HuH-7.5 (cell line): ENCODE measurements around the gene DPP7.
A peak's percentile ranks its signal among the peaks of the same experiment; 100 is the strongest.
"Not testable (repeated sequence)": the region's sequence is repeated elsewhere in the genome, so short reads cannot be mapped to it uniquely, and the experiment has no call there.

ENCODE experiments used
- DNase-seq: peaks from one replicate; pipeline ENCODE4 v3.0.0; 2011; ENCODE audit warnings: low spot score

Gene DPP7

GRCh38 chr9:137069508-137070091 is 44.9 kb downstream of the DPP7 start:
- DNase-seq = no peak

- no peak for DNase-seq
Observed at GRCh38 chr9:137068539-137069507, 45.7 kb downstream of the DPP7 start.

GRCh38 chr9:137067860-137068538 is 46.5 kb downstream of the DPP7 start:
- DNase-seq = peak; percentile 91

GRCh38 chr9:137066096-137066861 is 48.3 kb downstream of the DPP7 start:
- DNase-seq = no peak

- no peak for DNase-seq
Observed at GRCh38 chr9:137065336-137065967, 49.1 kb downstream of the DPP7 start.

- no peak for DNase-seq
Observed at GRCh38 chr9:137064880-137065164, 49.7 kb downstream of the DPP7 start.

GRCh38 chr9:137064027-137064879 is 50.3 kb downstream of the DPP7 start:
- peak; percentile 79 for DNase-seq

- no peak for DNase-seq
Observed at GRCh38 chr9:137063311-137064026, 51.1 kb downstream of the DPP7 start.

- DNase-seq = not testable (repeated sequence)
Observed at GRCh38 chr9:137062798-137063197, 51.7 kb downstream of the DPP7 start.

- DNase-seq = no peak
Observed at GRCh38 chr9:137062384-137062783, 52.1 kb downstream of the DPP7 start.
